Measurements from ENCODE around the gene HSFX4.

DNA sequence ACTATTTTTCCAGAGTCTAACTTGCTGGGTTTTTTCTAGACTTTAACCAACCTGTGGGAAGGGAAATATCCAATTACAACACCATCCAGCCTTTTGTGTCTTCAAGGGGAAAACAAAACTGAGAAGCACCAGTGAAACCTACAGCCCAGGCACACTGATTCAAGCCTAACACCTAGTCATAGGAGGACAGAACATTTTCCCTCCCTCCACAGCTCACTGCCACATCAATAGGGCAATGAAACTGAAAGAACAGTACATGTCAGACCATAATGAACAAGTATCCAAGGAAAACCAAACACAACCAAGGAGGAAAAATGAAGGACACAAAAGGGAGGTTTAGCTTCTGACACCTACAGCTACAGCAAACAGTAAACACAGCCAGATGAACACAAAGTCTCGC lies 30.8 kb upstream of the HSFX4 start:
- TF ChIP-seq EP300 (IDR thresholded peaks at IDR 0.05) (no peak), CTCF (IDR thresholded peaks at IDR 0.05) (no peak), POLR2A (IDR thresholded peaks at IDR 0.05) (no peak), POLR2AphosphoS5 (IDR thresholded peaks at IDR 0.05) (no peak)
